ENCODE data around the gene RPS26. TPM values are rescaled to one million over a fixed set of nuclear protein-coding genes. Genes with fewer than 3 reads are reported as not detected.

Gene RPS26
- total and polyA plus RNA-seq, 9 of the 15 experiments (the other 6 are each of a cell fraction or from before 2014, with no cell fraction given), result 70.2 to 1,589 (median 852) TPM

- TF ChIP-seq, protein P1, sequence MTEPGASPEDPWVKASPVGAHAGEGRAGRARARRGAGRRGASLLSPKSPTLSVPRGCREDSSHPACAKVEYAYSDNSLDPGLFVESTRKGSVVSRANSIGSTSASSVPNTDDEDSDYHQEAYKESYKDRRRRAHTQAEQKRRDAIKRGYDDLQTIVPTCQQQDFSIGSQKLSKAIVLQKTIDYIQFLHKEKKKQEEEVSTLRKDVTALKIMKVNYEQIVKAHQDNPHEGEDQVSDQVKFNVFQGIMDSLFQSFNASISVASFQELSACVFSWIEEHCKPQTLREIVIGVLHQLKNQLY (CRISPR knock-in tag; conservative IDR thresholded peaks at IDR 0.05), result no peak
- TF ChIP-seq, protein P2, sequence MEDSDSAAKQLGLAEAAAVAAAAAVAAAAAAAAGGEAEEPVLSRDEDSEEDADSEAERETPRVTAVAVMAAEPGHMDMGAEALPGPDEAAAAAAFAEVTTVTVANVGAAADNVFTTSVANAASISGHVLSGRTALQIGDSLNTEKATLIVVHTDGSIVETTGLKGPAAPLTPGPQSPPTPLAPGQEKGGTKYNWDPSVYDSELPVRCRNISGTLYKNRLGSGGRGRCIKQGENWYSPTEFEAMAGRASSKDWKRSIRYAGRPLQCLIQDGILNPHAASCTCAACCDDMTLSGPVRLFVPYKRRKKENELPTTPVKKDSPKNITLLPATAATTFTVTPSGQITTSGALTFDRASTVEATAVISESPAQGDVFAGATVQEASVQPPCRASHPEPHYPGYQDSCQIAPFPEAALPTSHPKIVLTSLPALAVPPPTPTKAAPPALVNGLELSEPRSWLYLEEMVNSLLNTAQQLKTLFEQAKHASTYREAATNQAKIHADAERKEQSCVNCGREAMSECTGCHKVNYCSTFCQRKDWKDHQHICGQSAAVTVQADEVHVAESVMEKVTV (CRISPR knock-in tag; IDR thresholded peaks at IDR 0.05), result no peak
- TF ChIP-seq ZFP91 (CRISPR knock-in tag; IDR thresholded peaks at IDR 0.05) (no peak), HDAC2 (IDR thresholded peaks at IDR 0.05) (0 out of 2 replicates have a peak, but pooled peaks have one; percentile 31), MEF2A (IDR thresholded peaks at IDR 0.05; ENCODE audit: control insufficient read depth, low read depth, low read length) (peak; percentile 2; the same call in 1 of the 2 replicates), FOSL1 (tag; conservative IDR thresholded peaks at IDR 0.05) (no peak), ZNF449 (CRISPR knock-in tag; IDR thresholded peaks at IDR 0.05) (no peak), PKNOX1 (IDR thresholded peaks at IDR 0.05) (peak; percentile 98), CBFA2T3 (IDR thresholded peaks at IDR 0.05) (peak; percentile 12; the same call in 1 of the 2 replicates), MYNN (IDR thresholded peaks at IDR 0.05) (peak; percentile 37; the same call in 1 of the 2 replicates), MYNN (CRISPR knock-in tag; IDR thresholded peaks at IDR 0.05) (no peak), OTX1 (CRISPR knock-in tag; IDR thresholded peaks at IDR 0.05) (0 out of 2 replicates have a peak, but pooled peaks have one; percentile 15), CHD2 (IDR thresholded peaks at IDR 0.05; ENCODE audit: low read depth, low read length) (peak; percentile 30; the same call in 1 of the 2 replicates), SUPT5H (IDR thresholded peaks at IDR 0.05) (peak; percentile 83), PHTF2 (CRISPR knock-in tag; IDR thresholded peaks at IDR 0.05) (peak; percentile 58; the same call in 1 of the 2 replicates), RFX5 (IDR thresholded peaks at IDR 0.05; ENCODE audit: low read depth, low read length) (peak; percentile 83), TAF1 (IDR thresholded peaks at IDR 0.05; ENCODE audit: control insufficient read depth, extremely low read depth, insufficient read depth, low read length, severe bottlenecking) (peak; percentile 47), NFRKB (IDR thresholded peaks at IDR 0.05; ENCODE audit: low read depth) (no peak)
- TF ChIP-seq, protein P3, sequence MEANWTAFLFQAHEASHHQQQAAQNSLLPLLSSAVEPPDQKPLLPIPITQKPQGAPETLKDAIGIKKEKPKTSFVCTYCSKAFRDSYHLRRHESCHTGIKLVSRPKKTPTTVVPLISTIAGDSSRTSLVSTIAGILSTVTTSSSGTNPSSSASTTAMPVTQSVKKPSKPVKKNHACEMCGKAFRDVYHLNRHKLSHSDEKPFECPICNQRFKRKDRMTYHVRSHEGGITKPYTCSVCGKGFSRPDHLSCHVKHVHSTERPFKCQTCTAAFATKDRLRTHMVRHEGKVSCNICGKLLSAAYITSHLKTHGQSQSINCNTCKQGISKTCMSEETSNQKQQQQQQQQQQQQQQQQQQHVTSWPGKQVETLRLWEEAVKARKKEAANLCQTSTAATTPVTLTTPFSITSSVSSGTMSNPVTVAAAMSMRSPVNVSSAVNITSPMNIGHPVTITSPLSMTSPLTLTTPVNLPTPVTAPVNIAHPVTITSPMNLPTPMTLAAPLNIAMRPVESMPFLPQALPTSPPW (CRISPR knock-in tag; IDR thresholded peaks at IDR 0.05), result peak; percentile 17; the same call in 1 of the 2 replicates
Measured at GRCh38 chr12:55996715-55997534, 44.8 kb upstream of the RPS26 start, which contains the start of gene SUOX (continued).
